ENCODE data around the gene STAC3.

- TF ChIP-seq MYC (IDR thresholded peaks at IDR 0.05; ENCODE audit: borderline replicate concordance, low read length) (no peak), POLR2A (IDR thresholded peaks at IDR 0.05; ENCODE audit: low read length) (no peak), CTCF (IDR thresholded peaks at IDR 0.05) (no peak), RCOR1 (IDR thresholded peaks at IDR 0.05; ENCODE audit: low read depth, low read length) (no peak), EHMT2 (IDR thresholded peaks at IDR 0.05; ENCODE audit: low read depth) (no peak), USF2 (IDR thresholded peaks at IDR 0.05) (no peak)
These were observed 38.9 kb downstream of the STAC3 start for GRCh38 chr12:57211791-57212700.
